KBM-7 (cell line): Measurements from ENCODE around the gene KCTD15.
"Not testable (repeated sequence)": the region's sequence is repeated elsewhere in the genome, so short reads cannot be mapped to it uniquely, and the experiment has no call there.

Experiments used
- DNase-seq: peaks from one replicate; pipeline ENCODE4 v3.0.0-alpha.2; 2015
- in situ Hi-C: fragments of 300-500 bp; cut with MboI; formaldehyde crosslinking; loops from 2 replicates; pipeline ENCODE4 v1.14.3; 2020; ENCODE audit warnings: low sequenced_read_pairs, low pct_unique_long_range_greater_than_20kb, mixed read lengths

KCTD15 gene

GRCh38 chr19:33808399-33808798 lies 11.7 kb downstream of the KCTD15 start:
- in situ Hi-C loops: no loop called here
- no peak for DNase-seq

DNA sequence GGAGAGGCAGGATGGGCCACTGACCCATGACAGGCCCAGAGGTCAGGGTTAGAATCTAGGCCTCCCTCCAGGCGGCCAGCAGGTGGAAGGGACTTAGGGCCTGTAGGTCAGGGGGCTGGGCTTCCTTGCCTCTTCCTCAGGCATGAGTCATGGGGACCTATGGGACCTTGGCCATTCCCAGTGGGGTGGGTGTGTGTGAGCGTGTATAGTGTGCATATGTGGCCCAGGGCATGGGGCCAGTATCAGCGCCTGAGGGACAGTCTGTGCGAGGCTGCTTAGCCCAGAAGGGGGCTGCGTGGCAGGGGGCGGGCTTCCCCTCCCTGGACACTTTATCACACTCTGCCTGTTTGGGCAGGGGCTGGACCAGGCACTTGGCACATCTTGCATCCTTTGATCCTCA lies 13.3 kb downstream of the KCTD15 start:
- in situ Hi-C loops: no loop called here
- DNase-seq: no peak

DNA sequence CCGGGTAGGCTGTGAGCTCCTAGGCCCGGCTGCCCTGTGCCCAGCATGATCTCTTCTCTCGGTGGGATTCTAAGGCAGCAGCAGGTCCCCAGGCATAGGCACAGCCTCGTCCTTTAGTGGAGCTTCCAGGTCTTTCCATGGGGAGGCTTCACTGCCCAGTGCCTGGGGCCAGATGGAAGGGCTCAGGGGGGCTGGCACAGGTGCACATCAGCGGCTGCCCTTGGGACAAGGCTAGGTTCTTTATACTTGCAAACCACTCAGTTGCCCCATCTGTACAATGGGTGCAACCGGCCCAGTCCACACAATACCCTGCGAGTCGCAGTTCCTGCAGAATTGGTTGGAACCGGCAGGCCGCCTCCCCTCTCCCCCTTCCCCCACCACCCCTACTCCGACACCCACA lies 14.2 kb downstream of the KCTD15 start:
- no peak for DNase-seq
- in situ Hi-C loops: no loop called here

DNA sequence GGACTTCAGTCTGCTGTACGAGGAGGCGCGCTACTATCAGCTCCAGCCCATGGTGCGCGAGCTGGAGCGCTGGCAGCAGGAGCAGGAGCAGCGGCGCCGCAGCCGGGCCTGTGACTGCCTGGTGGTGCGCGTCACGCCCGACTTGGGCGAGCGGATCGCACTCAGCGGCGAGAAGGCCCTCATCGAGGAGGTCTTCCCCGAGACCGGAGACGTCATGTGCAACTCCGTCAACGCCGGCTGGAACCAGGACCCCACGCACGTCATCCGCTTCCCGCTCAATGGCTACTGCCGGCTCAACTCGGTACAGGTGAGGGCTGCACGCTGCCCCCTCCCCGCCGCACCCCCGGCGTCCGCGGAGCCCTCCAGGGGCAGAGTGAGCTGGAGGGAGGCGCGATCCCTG lies 14.6 kb downstream of the KCTD15 start:
- no peak for DNase-seq
- in situ Hi-C loops: no loop called here

DNA sequence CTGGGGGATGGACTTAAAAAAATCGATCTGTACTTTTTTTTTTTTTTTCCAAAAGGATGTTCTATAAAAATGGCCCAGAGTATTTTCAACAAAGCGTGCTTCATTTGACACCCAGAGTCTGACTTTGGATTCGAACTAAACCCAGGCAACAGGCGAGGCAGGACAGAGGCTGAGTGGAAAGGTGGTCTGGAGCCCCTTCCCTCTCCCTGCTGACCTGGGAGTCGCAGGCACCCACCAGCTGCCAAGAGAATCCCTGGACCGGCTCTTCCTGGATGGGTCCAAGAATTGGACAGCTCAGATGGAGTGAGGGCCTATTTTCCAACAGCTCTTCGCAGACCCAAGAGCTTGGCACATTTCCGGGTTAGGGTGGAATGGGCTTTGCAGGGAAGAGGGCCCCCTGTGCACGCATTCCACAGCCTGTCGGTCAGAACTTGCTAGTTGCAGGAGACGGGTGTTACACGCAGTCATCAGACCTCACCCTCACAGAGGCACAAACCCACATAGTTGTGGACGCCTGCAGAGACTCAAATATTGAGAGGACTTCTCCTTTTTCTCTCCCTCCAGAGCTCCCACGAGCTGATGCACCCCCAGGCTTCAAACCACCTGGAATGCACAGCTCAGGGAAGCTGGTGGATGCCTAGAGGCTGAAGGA lies 15.2 kb downstream of the KCTD15 start:
- in situ Hi-C loops: no loop called here
- DNase-seq: no peak

GRCh38 chr19:33812388-33813330 lies 16.0 kb downstream of the KCTD15 start:
- in situ Hi-C loops: no loop called here

GRCh38 chr19:33813391-33814101 lies 16.9 kb downstream of the KCTD15 start:
- in situ Hi-C loops: no loop called here
- no peak for DNase-seq

More at GRCh38 chr19:33812388-33813330, 16.0 kb downstream of the KCTD15 start:
- no peak for DNase-seq

GRCh38 chr19:33814181-33815165 lies 17.8 kb downstream of the KCTD15 start:
- in situ Hi-C loops: no loop called here
- DNase-seq: no peak

DNA sequence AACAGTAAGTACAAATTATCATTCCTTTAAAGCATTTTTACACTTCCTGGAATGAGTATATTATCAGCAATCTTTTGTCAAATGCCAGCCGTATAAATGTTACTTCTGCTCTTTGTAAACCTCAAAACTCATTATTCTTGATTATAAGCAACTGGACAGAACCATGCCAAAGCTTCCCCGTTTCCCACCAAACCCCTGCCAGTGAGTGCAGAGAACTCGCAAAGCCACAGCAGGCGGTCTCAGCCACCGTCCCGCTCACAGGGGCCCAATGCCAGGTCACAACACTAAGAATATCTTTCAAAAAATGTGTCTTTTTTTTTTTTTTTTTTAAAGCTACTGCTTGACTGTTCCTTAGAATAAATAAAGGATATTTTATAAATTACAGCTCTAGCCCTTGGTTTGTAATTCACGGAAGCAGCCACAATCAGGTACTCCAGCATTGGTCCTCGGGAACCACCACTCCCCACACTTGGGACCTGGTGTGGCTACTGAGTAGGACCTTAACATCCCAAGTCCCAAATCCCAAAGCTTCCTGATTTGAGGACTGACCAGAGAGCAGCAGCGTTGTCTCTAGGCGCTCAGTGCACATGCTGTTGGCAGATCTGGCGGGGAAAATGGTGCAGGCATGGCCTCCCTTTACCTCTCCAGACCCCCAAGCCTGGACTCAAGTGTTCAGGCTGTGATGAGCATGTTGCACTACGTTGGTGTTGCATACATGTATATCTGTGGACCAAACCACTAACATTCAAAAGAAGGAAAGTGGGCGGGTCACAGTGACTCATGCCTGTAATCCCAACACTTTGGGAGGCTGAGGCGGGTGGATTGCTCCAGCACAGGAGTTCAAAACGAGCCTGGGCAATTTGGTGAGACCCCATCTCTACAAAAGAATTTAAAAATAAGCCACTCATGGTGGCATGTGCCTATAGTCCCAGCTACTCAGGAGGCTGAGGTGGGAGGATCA lies 19.0 kb downstream of the KCTD15 start:
- no peak for DNase-seq
- in situ Hi-C loops: no loop called here

- DNase-seq: no peak
- in situ Hi-C loops: no loop called here
These were observed 21.7 kb downstream of the KCTD15 start for GRCh38 chr19:33818411-33818810.

DNA sequence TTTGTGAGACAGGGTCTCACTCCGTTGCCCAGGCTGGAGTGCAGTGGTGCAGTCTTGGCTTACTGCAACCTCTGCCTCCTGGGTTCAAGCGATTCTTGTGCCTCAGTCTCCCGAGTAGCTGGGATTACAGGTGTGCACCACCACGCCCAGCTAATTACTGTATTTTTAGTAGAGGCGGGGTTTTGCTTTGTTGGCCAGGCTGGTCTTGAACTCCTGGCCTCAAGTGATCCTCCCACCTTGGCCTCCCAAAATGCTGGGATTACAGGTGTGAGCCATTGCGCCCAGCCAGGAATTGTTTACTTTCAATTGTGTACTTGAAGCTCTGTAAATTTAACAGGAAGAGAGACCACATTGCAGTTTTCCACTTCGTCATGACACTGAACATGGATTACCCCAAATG lies 22.4 kb downstream of the KCTD15 start:
- in situ Hi-C loops, DNase-seq: not testable (repeated sequence)

GRCh38 chr19:33819506-33819879 lies 22.8 kb downstream of the KCTD15 start:
- DNase-seq: no peak
- in situ Hi-C loops: no loop called here

GRCh38 chr19:33819880-33820781 lies 23.5 kb downstream of the KCTD15 start:
- in situ Hi-C loops: no loop called here
- peak; percentile 93 for DNase-seq

- in situ Hi-C loops: no loop called here
- no peak for DNase-seq
These were observed 25.2 kb downstream of the KCTD15 start for GRCh38 chr19:33821871-33822270.

DNA sequence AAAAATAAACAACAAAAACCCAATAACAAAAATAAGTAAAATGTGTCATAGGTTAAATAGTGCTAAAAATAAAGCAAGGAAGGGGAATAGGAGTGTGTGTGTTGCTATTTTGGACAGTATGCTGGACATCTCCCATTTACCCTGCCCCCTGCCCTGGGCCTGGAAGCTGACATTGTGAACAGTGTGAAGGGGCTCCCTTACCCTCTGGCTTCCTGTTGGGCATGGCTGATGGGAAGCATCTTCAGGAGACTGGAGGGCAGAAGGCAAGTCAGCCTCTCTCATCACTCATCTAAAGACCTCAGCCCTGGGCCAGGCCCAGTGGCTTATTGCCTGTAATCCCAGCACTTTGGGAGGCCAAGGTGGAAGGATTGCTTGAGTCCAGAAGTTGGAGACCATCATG lies 26.7 kb downstream of the KCTD15 start:
- no peak for DNase-seq
- in situ Hi-C loops: no loop called here

DNA sequence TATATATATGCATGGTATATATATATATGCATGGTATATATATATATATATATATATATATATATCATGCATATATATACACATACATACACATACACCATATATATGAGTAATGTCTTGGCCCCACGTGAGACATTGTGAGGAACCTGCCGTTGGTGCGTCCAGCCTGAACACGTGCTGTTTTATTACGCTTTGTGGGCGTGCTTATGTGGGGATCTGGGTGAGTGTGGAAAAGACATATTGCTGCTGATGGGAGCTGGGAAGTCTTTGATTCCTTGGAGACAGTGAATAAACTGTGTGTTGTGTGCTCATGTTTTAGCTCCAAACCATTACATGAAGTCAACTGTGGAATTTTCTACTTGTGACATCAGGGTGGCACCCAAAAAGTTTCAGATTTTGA lies 28.9 kb downstream of the KCTD15 start:
- in situ Hi-C loops: no loop called here
- DNase-seq: no peak

DNA sequence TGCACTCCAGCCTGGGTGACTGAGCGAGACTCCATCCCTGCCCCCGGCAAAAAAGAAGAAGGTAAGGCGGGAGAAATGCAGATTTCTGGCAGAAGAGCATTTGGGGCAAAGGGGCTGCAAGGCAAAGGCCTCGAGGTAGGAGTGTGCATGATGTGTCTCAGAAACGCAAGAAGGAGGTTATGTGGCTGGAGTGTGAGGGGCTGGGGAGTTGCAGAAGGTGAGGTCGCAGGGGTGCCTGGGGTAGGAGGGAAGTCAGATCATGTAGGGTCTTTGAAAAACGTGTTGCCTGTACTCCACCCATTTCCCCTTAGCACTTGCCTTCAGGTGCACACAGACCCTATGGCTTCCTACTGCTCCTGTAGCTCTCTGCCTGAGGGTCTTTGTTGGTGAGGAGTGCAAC lies 29.9 kb downstream of the KCTD15 start:
- DNase-seq: no peak
- in situ Hi-C loops: no loop called here
